Hepatocyte (in vitro differentiated cells): ENCODE measurements around the gene OR2V2. TPM values are rescaled to one million over a fixed set of nuclear protein-coding genes. Genes with fewer than 3 reads are reported as not detected.

Source experiments
- DNase-seq: peaks from one replicate; pipeline ENCODE4 v3.0.0-alpha.2; 2016; ENCODE audit warnings: low spot score
- H2AFZ ChIP-seq: fragments of 200-600 bp; sonication (generic); 2 replicates; pipeline ENCODE4 v1.6.0; 2016; ENCODE audit warnings: antibody characterized with exemption, mild to moderate bottlenecking
- H3K27ac ChIP-seq: fragments of 200-600 bp; sonication (generic); 2 replicates; pipeline ENCODE4 v1.5.1; 2016; ENCODE audit warnings: mild to moderate bottlenecking
- H3K27me3 ChIP-seq: fragments of 200-600 bp; sonication (generic); 2 replicates; pipeline ENCODE4 v1.6.1; 2016
- H3K36me3 ChIP-seq: fragments of 200-600 bp; sonication (generic); replicated peaks from 2 replicates; pipeline ENCODE4 v1.5.1; 2016; ENCODE audit warnings: low read depth; ENCODE audit not compliant: insufficient read depth
- H3K4me1 ChIP-seq: fragments of 200-600 bp; sonication (generic); 2 replicates; pipeline ENCODE4 v1.5.1; 2016; ENCODE audit warnings: mild to moderate bottlenecking, moderate library complexity; ENCODE audit not compliant: insufficient read depth
- H3K4me2 ChIP-seq: fragments of 200-600 bp; sonication (generic); 2 replicates; pipeline ENCODE4 v1.6.0; 2016
- H3K4me3 ChIP-seq: fragments of 200-600 bp; sonication (generic); 2 replicates; pipeline ENCODE4 v1.5.1; 2016; ENCODE audit warnings: mild to moderate bottlenecking
- H3K79me2 ChIP-seq: fragments of 200-600 bp; sonication (generic); 2 replicates; pipeline ENCODE4 v1.6.0; 2017; ENCODE audit warnings: mild to moderate bottlenecking
- H3K9me2 ChIP-seq: fragments of 200-600 bp; sonication (generic); replicated peaks from 2 replicates; pipeline ENCODE4 v1.6.0; 2017; ENCODE audit warnings: mild to moderate bottlenecking; ENCODE audit not compliant: insufficient read depth
- H3K9me3 ChIP-seq: fragments of 200-600 bp; sonication (generic); 2 replicates; pipeline ENCODE4 v1.5.1; 2016; ENCODE audit warnings: low read depth, mild to moderate bottlenecking
- H4K20me1 ChIP-seq: fragments of 200-600 bp; sonication (generic); 2 replicates; pipeline ENCODE4 v1.6.0; 2016; ENCODE audit warnings: mild to moderate bottlenecking; ENCODE audit not compliant: insufficient read depth, poor library complexity, severe bottlenecking
- CTCF ChIP-seq: fragments of 200-600 bp; sonication (generic); IDR thresholded peaks from 2 replicates; pipeline ENCODE4 v1.5.1; 2016; ENCODE audit warnings: antibody characterized with exemption, mild to moderate bottlenecking; ENCODE audit not compliant: poor library complexity
- EZH2 ChIP-seq: fragments of 200-600 bp; sonication (generic); IDR thresholded peaks from 2 replicates; pipeline ENCODE4 v1.6.1; 2016; ENCODE audit warnings: antibody characterized with exemption, mild to moderate bottlenecking, borderline replicate concordance
- EZH2phosphoT487 ChIP-seq: fragments of 200-600 bp; sonication (generic); IDR thresholded peaks from one replicate; pipeline ENCODE4 v1.6.1; 2018; ENCODE audit warnings: antibody characterized with exemption, mild to moderate bottlenecking, low read depth, moderate library complexity; ENCODE audit not compliant: unreplicated experiment, severe bottlenecking
- whole genome bisulfite sequencing: methylation state at CpG from one replicate; pipeline ENCODE4 v1.1.6; 2016; ENCODE audit warnings: low lambda C conversion rate; ENCODE audit errors: missing lambda C conversion rate; 5-methylcytosine and 5-hydroxymethylcytosine counted together
- polyA plus RNA-seq: library from polyadenylated mRNA; unstranded; fragments of >200 nt; fragmentation: Nextera tagmentation; extraction: Ambion mirVana; gene quantifications from 2 replicates; pipeline ENCODE4 v1.2.1, GENCODE V29; 2016
- total RNA-seq: library from RNA; depleted of rRNA; stranded (reverse); fragments of >200 nt; gene quantifications from 2 replicates; pipeline ENCODE4 v1.2.3, GENCODE V29; 2014

The OR2V2 gene
- total and polyA plus RNA-seq, 2 experiments from 2014 or later: not detected

GRCh38 chr5:181187500-181188213 is 40.3 kb downstream of the OR2V2 start:
- TF ChIP-seq EZH2 (no peak), CTCF (peak; percentile 24), EZH2phosphoT487 (no peak)
- Histone ChIP-seq H3K27ac (peak overlapping the region; percentile 89), H4K20me1 (no peaks in the 10 kb centered on the region), H3K9me3 (no peaks in the 10 kb centered on the region), H2AFZ (peak overlapping the region; percentile 17), H3K36me3 (no peaks in the 10 kb centered on the region), H3K4me3 (peak overlapping the region; percentile 82), H3K4me2 (peak overlapping the region; percentile 99), H3K79me2 (no peaks in the 10 kb centered on the region), H3K4me1 (peaks cover 4% of the 10 kb centered on the region), H3K9me2 (no peaks in the 10 kb centered on the region), H3K27me3 (no peaks in the 10 kb centered on the region)
- 3% methylated on average over 37 of the region's 37 CpGs for whole genome bisulfite sequencing
- peak; percentile 89 for DNase-seq

- 1% methylated on average over 35 of the region's 35 CpGs for whole genome bisulfite sequencing
- TF ChIP-seq EZH2phosphoT487: no peak
- Histone ChIP-seq H3K4me3 (peak overlapping the region; percentile 96), H4K20me1 (no peaks in the 10 kb centered on the region), H3K4me2 (peak overlapping the region; percentile 99), H3K27ac (peak overlapping the region; percentile 89), H3K79me2 (no peaks in the 10 kb centered on the region), H3K9me3 (no peaks in the 10 kb centered on the region), H3K36me3 (no peaks in the 10 kb centered on the region), H3K27me3 (no peaks in the 10 kb centered on the region), H3K9me2 (no peaks in the 10 kb centered on the region), H2AFZ (peak overlapping the region; percentile 84), H3K4me1 (peaks cover 4% of the 10 kb centered on the region)
- DNase-seq: peak; percentile 86
These were observed 41.4 kb downstream of the OR2V2 start for GRCh38 chr5:181188700-181189362.

- TF ChIP-seq EZH2: no peak
- no peak for TF ChIP-seq CTCF
- TF ChIP-seq EZH2phosphoT487: no peak
These were observed 42.1 kb downstream of the OR2V2 start for GRCh38 chr5:181189363-181189961.

More at GRCh38 chr5:181189363-181189961, 42.1 kb downstream of the OR2V2 start:
- WGBS: 1% methylated on average over 41 of the region's 41 CpGs
- Histone ChIP-seq H3K4me3 (peak overlapping the region; percentile 96), H2AFZ (peak overlapping the region; percentile 80), H3K4me2 (peak overlapping the region; percentile 99), H4K20me1 (no peaks in the 10 kb centered on the region), H3K4me1 (peaks cover 4% of the 10 kb centered on the region), H3K9me2 (no peaks in the 10 kb centered on the region), H3K79me2 (no peaks in the 10 kb centered on the region), H3K9me3 (no peaks in the 10 kb centered on the region), H3K27ac (no peak overlapping the region), H3K27me3 (no peaks in the 10 kb centered on the region), H3K36me3 (no peaks in the 10 kb centered on the region)
- DNase-seq: peak; percentile 48
